Spleen (tissue), 11 donors: ENCODE results near the gene RTF1. TPM values are rescaled to one million over a fixed set of nuclear protein-coding genes. Genes with fewer than 3 reads are reported as not detected.

ENCODE experiments used
- DNase-seq: peaks from one replicate; pipeline ENCODE4 v3.0.0-alpha.2; 2020
- H3K27ac ChIP-seq, 8 donors: fragments of 200-600 bp; sonication (generic) in 7 of 8; 1 replicate in 4 of 8; 2 replicates in 4 of 8; pipeline versions ENCODE4 v1.5.0 to v1.8.0; 2016 to 2021; ENCODE audit warnings: inconsistent platforms in 4 of 8, mild to moderate bottlenecking in 4 of 8, moderate library complexity in 1 of 8
- H3K27me3 ChIP-seq, 7 donors: fragments of 200-600 bp; sonication (generic) in 6 of 7; replicated peaks in 1 of 7; 1 replicate in 4 of 7; 2 replicates in 3 of 7; pipeline versions ENCODE4 v1.5.0 to v1.8.0; 2016 to 2021; ENCODE audit warnings: inconsistent platforms in 3 of 7, mild to moderate bottlenecking in 1 of 7
- H3K36me3 ChIP-seq, 6 donors: fragments of 200-600 bp; sonication (generic) in 5 of 6; 1 replicate in 4 of 6; 2 replicates in 2 of 6; pipeline versions ENCODE4 v1.5.0 to v1.8.0; 2016 to 2021; ENCODE audit warnings: inconsistent platforms in 2 of 6
- H3K4me1 ChIP-seq, 6 donors: fragments of 200-600 bp; sonication (generic) in 5 of 6; 1 replicate in 3 of 6; 2 replicates in 3 of 6; pipeline versions ENCODE4 v1.5.0 to v1.8.0; 2016 to 2021; ENCODE audit warnings: inconsistent platforms in 3 of 6
- H3K4me3 ChIP-seq, 8 donors: fragments of 200-600 bp; sonication (generic) in 7 of 8; 1 replicate in 4 of 8; 2 replicates in 4 of 8; pipeline versions ENCODE4 v1.5.0 to v1.8.0; 2016 to 2021; ENCODE audit warnings: inconsistent platforms in 4 of 8, mild to moderate bottlenecking in 4 of 8, moderate library complexity in 2 of 8
- H3K9me3 ChIP-seq, 8 donors: fragments of 200-600 bp; sonication (generic) in 7 of 8; 1 replicate in 4 of 8; 2 replicates in 4 of 8; pipeline versions ENCODE4 v1.5.0 to v1.8.0; 2016 to 2021; ENCODE audit warnings: inconsistent platforms in 4 of 8
- CTCF ChIP-seq, 11 experiments: fragments of 200-600 bp in 7 of 11; fragments of 450-650 bp in 4 of 11; sonication (generic) in 4 of 11; IDR thresholded peaks in 8 of 11; conservative IDR thresholded peaks in 3 of 11; 1 replicate in 7 of 11; 2 replicates in 4 of 11; pipeline versions ENCODE4 v1.4.0 to v1.8.0; 2016 to 2021; ENCODE audit warnings: antibody characterized with exemption in 11 of 11, inconsistent platforms in 4 of 11, mild to moderate bottlenecking in 1 of 11
- POLR2A ChIP-seq, 3 donors: fragments of 450-650 bp; IDR thresholded peaks; one replicate each; pipeline ENCODE4 v1.5.1; 2017; ENCODE audit warnings: antibody characterized with exemption in 3 of 3, mild to moderate bottlenecking in 1 of 3
- POLR2AphosphoS5 ChIP-seq, 3 donors: sonication (generic); formaldehyde crosslinking; IDR thresholded peaks; one replicate each; pipeline ENCODE4 v1.5.1; 2017; ENCODE audit warnings: antibody characterized with exemption in 3 of 3
- WGBS, 5 donors: extraction: QIAGEN DNeasy Blood & Tissue Kit in 3 of 5; methylation state at CpG; one replicate each; pipeline versions ENCODE4 v1.1.5 to v1.1.7; 2013 to 2018; 5-methylcytosine and 5-hydroxymethylcytosine counted together
- intact Hi-C: fragments of 100-400 bp; cut with DNase I; formaldehyde crosslinking; loops from one replicate; pipeline ENCODE4 v1.15.0; 2023; ENCODE audit warnings: low total_unique reads
- polyA plus RNA-seq, 3 donors: library from polyadenylated mRNA; stranded (reverse); fragments of 200-250 nt; gene quantifications; one replicate each; pipeline ENCODE4 v1.2.1, GENCODE V29; 2013
- total RNA-seq, 7 donors: library from RNA; depleted of rRNA in 3 of 7; stranded (reverse); fragments of >200 nt in 3 of 7; fragmentation: NEBNext Ultra II Directional in 4 of 7; extraction: Animal tissue kit (Norgen Biotek cat#: 25700) in 4 of 7; gene quantifications; one replicate each; pipeline versions ENCODE4 v1.1.0 to v1.2.1, GENCODE V29; 2016 to 2021
- donor health status: healthy with polysubstance abuse.
- donor health status: DM: no; HTN: no; CAD: no; lungs with moderate emphysema.
- donor health status: DM: no; HTN: no; CAD: no.
- donor health status: Bipolar disorder and iron deficiency.
- donor health status: healthy.
- donor health status: DM: no; HTN: no; CAD: no.
- donor health status: DM: yes; HTN: yes; CAD: no.

The RTF1 gene
- total and polyA plus RNA-seq, 10 donors = 14.2 to 71.3 (median 32.0) TPM

GRCh38 chr15:41493902-41494189 is 77.0 kb downstream of the RTF1 start:
- Histone ChIP-seq H3K27ac (no peak overlapping the region), H3K4me1 (peaks cover 30 to 45% (median 36%) of the 10 kb centered on the region in 6 donors), H3K36me3 (no peaks in the 10 kb centered on the region), H3K27me3 (peaks cover 0 to 92% (median 50%) of the 10 kb centered on the region in 7 donors), H3K4me3 (peak overlapping the region; percentile 37 to 83 (median 72)), H3K9me3 (no peaks in the 10 kb centered on the region)
- whole genome bisulfite sequencing, 5 donors = 0 to 1% (median 0%) methylated on average over 25 to 41 of the region's 41 CpGs; no CpG with 5 or more reads in 2 of the 5 donors
- DNase-seq = no peak
- TF ChIP-seq POLR2AphosphoS5 (IDR thresholded peaks at IDR 0.05) (no peak), CTCF (IDR thresholded peaks at IDR 0.05 in 8 of 11, conservative IDR thresholded peaks at IDR 0.05 in 3 of 11) (no peak), POLR2A (IDR thresholded peaks at IDR 0.05) (no peak)
- intact Hi-C loops = no loop called here

- Histone ChIP-seq H3K27me3 (peaks cover 0 to 97% (median 50%) of the 10 kb centered on the region in 7 donors), H3K36me3 (no peaks in the 10 kb centered on the region), H3K9me3 (no peaks in the 10 kb centered on the region), H3K27ac (no peak overlapping the region), H3K4me1 (peaks cover 30 to 45% (median 36%) of the 10 kb centered on the region in 6 donors), H3K4me3 (peak overlapping the region; percentile 37 to 83 (median 72))
- intact Hi-C loops = no loop called here
- DNase-seq = peak; percentile 84
- 0 to 3% (median 2%) methylated on average over 18 to 77 of the region's 77 CpGs for WGBS, 5 donors
- TF ChIP-seq POLR2A (IDR thresholded peaks at IDR 0.05) = no peak
- TF ChIP-seq POLR2AphosphoS5 (IDR thresholded peaks at IDR 0.05) = no peak
- no peak for TF ChIP-seq CTCF (IDR thresholded peaks at IDR 0.05 in 8 of 11, conservative IDR thresholded peaks at IDR 0.05 in 3 of 11)
Measured at GRCh38 chr15:41494190-41494921, 77.5 kb downstream of the RTF1 start.

- intact Hi-C loops = no loop called here
Measured at GRCh38 chr15:41494922-41495735, 78.2 kb downstream of the RTF1 start.

More at GRCh38 chr15:41494922-41495735, 78.2 kb downstream of the RTF1 start:
- DNase-seq = peak; percentile 85
- Histone ChIP-seq H3K27ac (no peak overlapping the region), H3K4me3 (peak overlapping the region in 7 of 8 donors; percentile 50 to 83 (median 73)), H3K4me1 (peaks cover 30 to 45% (median 36%) of the 10 kb centered on the region in 6 donors), H3K27me3 (peaks cover 0 to 100% (median 50%) of the 10 kb centered on the region in 7 donors), H3K9me3 (no peaks in the 10 kb centered on the region), H3K36me3 (no peaks in the 10 kb centered on the region)
- TF ChIP-seq POLR2A (IDR thresholded peaks at IDR 0.05) (no peak), CTCF (IDR thresholded peaks at IDR 0.05 in 8 of 11, conservative IDR thresholded peaks at IDR 0.05 in 3 of 11) (peak in 1 of 11 experiments; percentile 29), POLR2AphosphoS5 (IDR thresholded peaks at IDR 0.05) (no peak)
- WGBS, 5 donors = 2 to 5% (median 3%) methylated on average over 15 to 60 of the region's 60 CpGs
